ENCODE data around the gene ODAM.
"Not testable (repeated sequence)": the region's sequence is repeated elsewhere in the genome, so short reads cannot be mapped to it uniquely, and the experiment has no call there.

ODAM gene

GRCh38 chr4:70221389-70221788 is 25.9 kb downstream of the ODAM start:
- POLR2A ChIA-PET (ENCODE audit: low non-redundant PET); H3K27ac ChIP-seq; CTCF ChIA-PET; DNase-seq (ENCODE audit: low spot score): not testable (repeated sequence)

DNA sequence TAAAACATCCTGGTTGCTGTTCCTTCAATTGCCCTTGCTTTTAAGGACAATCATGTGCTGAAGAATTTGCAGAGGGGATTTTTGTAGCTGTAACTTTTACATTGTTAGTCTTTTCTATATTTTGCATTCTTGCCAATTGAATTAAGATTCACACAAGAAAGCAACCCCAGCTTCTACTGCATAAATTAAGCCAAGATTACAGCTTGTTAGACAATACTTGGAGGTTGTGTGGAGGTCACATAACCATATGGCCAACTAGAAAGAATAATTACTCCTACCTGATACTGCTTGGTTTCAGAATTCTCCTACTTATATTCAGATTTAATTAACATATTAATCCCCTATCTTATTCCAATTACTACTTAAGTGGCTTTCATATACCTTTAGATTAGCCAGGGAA is 26.3 kb downstream of the ODAM start:
- POLR2A ChIA-PET (ENCODE audit: low non-redundant PET); DNase-seq (ENCODE audit: low spot score); CTCF ChIA-PET; H3K27ac ChIP-seq: not testable (repeated sequence)

- TF ChIP-seq CTCF (conservative IDR thresholded peaks at IDR 0.05; ENCODE audit: low read depth), result no peak
- CTCF ChIA-PET, result no interaction called here
- DNase-seq (ENCODE audit: low spot score), result no peak
- POLR2A ChIA-PET (ENCODE audit: low non-redundant PET), result no interaction called here
- H3K27ac ChIP-seq, result no peak within 1 kb of the TSS
Measured at GRCh38 chr4:70225824-70226223, 30.3 kb downstream of the ODAM start, which contains the start of gene FDCSP. TSS of gene FDCSP (plus strand) at chr4:70226124. CDS start at chr4:70231195, 5,071 bp downstream.

GRCh38 chr4:70236125-70236524 is 40.6 kb downstream of the ODAM start:
- ChIA-PET POLR2A (ENCODE audit: low non-redundant PET) (no interaction called here), CTCF (interaction anchor here (0.6 kb wide), 1 partner anchor 49 kb away, joined by 3 read pairs; no protein-coding TSS in a partner anchor)

DNA sequence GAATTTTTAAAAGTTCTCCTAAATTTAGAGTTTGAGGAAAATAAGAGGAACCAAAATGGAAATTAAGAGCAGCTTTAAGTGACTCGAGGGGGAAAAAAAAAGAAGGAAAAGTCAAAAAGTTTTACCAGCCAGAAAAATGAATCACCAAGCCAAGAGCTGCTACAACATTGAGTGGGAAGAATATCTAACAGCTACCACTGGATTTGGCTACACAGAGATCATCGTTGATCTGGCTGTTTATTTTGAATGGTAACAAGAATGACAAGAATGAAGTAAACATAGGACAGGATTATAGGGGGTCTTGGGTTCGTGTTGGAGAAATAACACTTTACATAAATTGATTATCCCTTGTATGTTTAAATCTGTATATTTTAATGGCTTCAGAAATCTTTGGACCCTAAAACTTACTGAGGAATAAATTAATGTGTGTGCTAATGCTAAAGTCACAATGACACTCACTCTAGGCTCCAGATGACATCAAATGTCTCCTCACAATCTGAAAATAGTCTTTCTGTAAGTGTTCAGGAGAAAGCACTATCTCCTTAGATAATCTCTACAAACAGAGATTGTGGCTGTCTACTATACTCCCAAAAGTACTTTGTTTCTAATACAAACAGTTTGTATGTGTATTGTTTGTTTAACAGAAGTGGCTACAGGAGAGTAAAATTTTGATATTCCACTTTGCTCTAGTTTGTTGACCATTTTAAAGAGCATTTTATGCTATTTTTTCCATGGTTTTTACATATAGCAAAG is 43.8 kb downstream of the ODAM start:
- H3K27ac ChIP-seq, result no peak overlapping the region
- TF ChIP-seq CTCF (conservative IDR thresholded peaks at IDR 0.05; ENCODE audit: low read depth), result no peak
- POLR2A ChIA-PET (ENCODE audit: low non-redundant PET), result no interaction called here
- CTCF ChIA-PET, result no interaction called here
- no peak for DNase-seq (ENCODE audit: low spot score)

More at GRCh38 chr4:70236125-70236524, 40.6 kb downstream of the ODAM start:
- no peak for TF ChIP-seq CTCF (conservative IDR thresholded peaks at IDR 0.05; ENCODE audit: low read depth)
- no peak overlapping the region for H3K27ac ChIP-seq
- DNase-seq (ENCODE audit: low spot score), result no peak

DNA sequence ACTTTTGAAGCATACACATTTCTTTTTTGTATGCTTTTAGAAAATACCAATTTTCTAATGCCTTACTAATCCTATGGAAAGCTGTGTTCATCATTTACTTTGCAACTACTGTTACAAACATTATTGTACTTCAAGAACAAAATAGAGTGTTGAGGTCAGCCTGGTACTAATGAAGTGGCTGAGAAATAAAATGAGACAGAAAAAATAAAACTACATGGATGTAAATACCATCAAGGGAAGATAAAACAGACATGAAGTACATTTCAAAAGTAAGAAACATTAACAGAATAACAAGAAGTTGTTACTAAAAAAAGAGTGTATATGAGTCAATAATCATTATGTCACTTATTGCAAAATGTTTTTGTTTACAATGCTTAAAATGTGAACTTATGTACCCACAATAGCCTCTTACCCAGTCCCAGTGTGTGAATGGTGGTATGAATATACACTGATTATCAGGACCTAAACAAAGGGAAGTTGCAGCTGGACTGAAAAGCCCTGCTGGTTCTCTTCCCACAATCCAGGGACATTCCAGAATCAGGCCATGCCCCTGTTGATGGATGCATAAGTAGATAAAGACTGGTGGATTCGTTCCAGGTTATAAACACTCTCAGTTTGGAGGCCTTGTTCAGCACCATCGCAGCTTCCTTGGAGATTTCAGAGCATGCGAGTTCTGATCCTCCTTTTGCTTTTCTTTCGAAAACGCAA is 44.5 kb downstream of the ODAM start:
- POLR2A ChIA-PET (ENCODE audit: low non-redundant PET), result no interaction called here
- CTCF ChIA-PET, result no interaction called here
- no peak for TF ChIP-seq CTCF (conservative IDR thresholded peaks at IDR 0.05; ENCODE audit: low read depth)
- DNase-seq (ENCODE audit: low spot score), result no peak
- no peak overlapping the region for H3K27ac ChIP-seq

GRCh38 chr4:70242297-70242696 is 46.8 kb downstream of the ODAM start, which contains the start of gene CSN3:
TSS of gene CSN3 (plus strand) at chr4:70242597. CDS start at chr4:70244820, 2,223 bp downstream.
- H3K27ac ChIP-seq; DNase-seq (ENCODE audit: low spot score); POLR2A ChIA-PET (ENCODE audit: low non-redundant PET); CTCF ChIA-PET: not testable (repeated sequence)

- CTCF ChIA-PET, result no interaction called here
Measured at GRCh38 chr4:70243091-70243490, 47.6 kb downstream of the ODAM start.

More at GRCh38 chr4:70243091-70243490, 47.6 kb downstream of the ODAM start:
- DNase-seq (ENCODE audit: low spot score), result no peak
- POLR2A ChIA-PET (ENCODE audit: low non-redundant PET), result no interaction called here
- no peak overlapping the region for H3K27ac ChIP-seq
- TF ChIP-seq CTCF (conservative IDR thresholded peaks at IDR 0.05; ENCODE audit: low read depth), result no peak
